WTC11 (cell line): ENCODE measurements around the gene DENR.

Experiments
- ATF1 ChIP-seq: sonication (generic); formaldehyde crosslinking; IDR thresholded peaks from 2 replicates; pipeline ENCODE4 v1.8.1; 2023; ENCODE audit warnings: mild to moderate bottlenecking, moderate library complexity, missing genetic modification reagents
- CREB1 ChIP-seq: sonication (generic); formaldehyde crosslinking; IDR thresholded peaks from 2 replicates; pipeline ENCODE4 v1.8.0; 2023; ENCODE audit warnings: mild to moderate bottlenecking, missing genetic modification reagents
- FOXJ3 ChIP-seq: sonication (generic); formaldehyde crosslinking; IDR thresholded peaks from 2 replicates; pipeline ENCODE4 v1.9.0; 2021; ENCODE audit warnings: missing genetic modification reagents, mild to moderate bottlenecking, borderline replicate concordance
- FOXK1 ChIP-seq: sonication (generic); formaldehyde crosslinking; IDR thresholded peaks from 2 replicates; pipeline ENCODE4 v1.8.0; 2022; ENCODE audit warnings: mild to moderate bottlenecking, moderate library complexity, missing genetic modification reagents
- NFATC4 ChIP-seq: fragments of 250-450 bp; sonication (Bioruptor Pico); IDR thresholded peaks from 2 replicates; pipeline ENCODE4 v1.9.0; 2021; ENCODE audit warnings: mild to moderate bottlenecking
- NFYB ChIP-seq: sonication (generic); formaldehyde crosslinking; conservative IDR thresholded peaks from 2 replicates; pipeline ENCODE4 v1.8.0; 2022; ENCODE audit warnings: low read depth, missing genetic modification reagents
- NR1H2 ChIP-seq: sonication (generic); formaldehyde crosslinking; IDR thresholded peaks from 2 replicates; pipeline ENCODE4 v1.9.0; 2021; ENCODE audit warnings: mild to moderate bottlenecking, moderate library complexity, missing genetic modification reagents
- NR3C1 ChIP-seq: sonication (generic); formaldehyde crosslinking; conservative IDR thresholded peaks from 2 replicates; pipeline ENCODE4 v1.8.1; 2023; ENCODE audit warnings: low read depth, mild to moderate bottlenecking, missing genetic modification reagents
- SMAD4 ChIP-seq: sonication (generic); formaldehyde crosslinking; IDR thresholded peaks from 2 replicates; pipeline ENCODE4 v1.8.0; 2022; ENCODE audit warnings: mild to moderate bottlenecking, missing genetic modification reagents
- ZNF317 ChIP-seq: sonication (generic); formaldehyde crosslinking; IDR thresholded peaks from 2 replicates; pipeline ENCODE4 v1.8.1; 2023; ENCODE audit warnings: low read depth, mild to moderate bottlenecking, moderate library complexity, missing genetic modification reagents, borderline replicate concordance
- TF ChIP-seq, protein P1 (sequence below): fragments of 200-600 bp; IDR thresholded peaks from 2 replicates; pipeline ENCODE4 v1.8.0; 2022; ENCODE audit warnings: antibody characterized with exemption
- TF ChIP-seq, protein P2 (sequence below): sonication (generic); formaldehyde crosslinking; IDR thresholded peaks from 2 replicates; pipeline ENCODE4 v1.8.1; 2023; ENCODE audit warnings: mild to moderate bottlenecking, missing genetic modification reagents
- TF ChIP-seq, protein P3 (sequence below): fragments of 250-450 bp; sonication (Bioruptor Pico); IDR thresholded peaks from 2 replicates; pipeline ENCODE4 v1.9.0; 2021; ENCODE audit warnings: moderate library complexity, mild to moderate bottlenecking, inconsistent platforms, borderline replicate concordance
- TF ChIP-seq, protein P4 (sequence below): sonication (generic); formaldehyde crosslinking; IDR thresholded peaks from 2 replicates; pipeline ENCODE4 v1.8.1; 2023; ENCODE audit warnings: mild to moderate bottlenecking, missing genetic modification reagents, borderline replicate concordance

DNA sequence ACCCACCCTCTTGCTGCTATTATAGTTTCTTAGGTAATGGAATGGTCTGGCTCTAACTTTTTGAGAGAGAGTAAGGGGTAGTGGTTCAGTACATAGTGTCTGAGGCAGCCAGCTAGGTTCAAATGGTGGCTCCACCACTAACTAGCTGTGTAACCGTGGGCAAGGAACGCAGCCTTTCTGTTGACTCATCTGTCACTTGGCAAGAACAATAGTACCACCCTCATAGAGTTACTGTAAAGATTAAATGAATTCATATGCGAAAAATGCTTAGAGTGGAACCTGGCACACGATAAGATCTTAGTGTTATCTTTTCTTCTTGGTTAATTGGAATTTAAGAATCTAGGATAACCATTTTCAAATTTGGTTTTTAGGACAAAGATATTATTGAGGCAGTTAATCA lies 35.8 kb downstream of the DENR start:
- TF ChIP-seq SMAD4, result no peak
- TF ChIP-seq FOXK1 (CRISPR knock-in tag), result no peak
- TF ChIP-seq, protein P1, sequence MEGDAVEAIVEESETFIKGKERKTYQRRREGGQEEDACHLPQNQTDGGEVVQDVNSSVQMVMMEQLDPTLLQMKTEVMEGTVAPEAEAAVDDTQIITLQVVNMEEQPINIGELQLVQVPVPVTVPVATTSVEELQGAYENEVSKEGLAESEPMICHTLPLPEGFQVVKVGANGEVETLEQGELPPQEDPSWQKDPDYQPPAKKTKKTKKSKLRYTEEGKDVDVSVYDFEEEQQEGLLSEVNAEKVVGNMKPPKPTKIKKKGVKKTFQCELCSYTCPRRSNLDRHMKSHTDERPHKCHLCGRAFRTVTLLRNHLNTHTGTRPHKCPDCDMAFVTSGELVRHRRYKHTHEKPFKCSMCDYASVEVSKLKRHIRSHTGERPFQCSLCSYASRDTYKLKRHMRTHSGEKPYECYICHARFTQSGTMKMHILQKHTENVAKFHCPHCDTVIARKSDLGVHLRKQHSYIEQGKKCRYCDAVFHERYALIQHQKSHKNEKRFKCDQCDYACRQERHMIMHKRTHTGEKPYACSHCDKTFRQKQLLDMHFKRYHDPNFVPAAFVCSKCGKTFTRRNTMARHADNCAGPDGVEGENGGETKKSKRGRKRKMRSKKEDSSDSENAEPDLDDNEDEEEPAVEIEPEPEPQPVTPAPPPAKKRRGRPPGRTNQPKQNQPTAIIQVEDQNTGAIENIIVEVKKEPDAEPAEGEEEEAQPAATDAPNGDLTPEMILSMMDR, result no peak
- TF ChIP-seq, protein P2, sequence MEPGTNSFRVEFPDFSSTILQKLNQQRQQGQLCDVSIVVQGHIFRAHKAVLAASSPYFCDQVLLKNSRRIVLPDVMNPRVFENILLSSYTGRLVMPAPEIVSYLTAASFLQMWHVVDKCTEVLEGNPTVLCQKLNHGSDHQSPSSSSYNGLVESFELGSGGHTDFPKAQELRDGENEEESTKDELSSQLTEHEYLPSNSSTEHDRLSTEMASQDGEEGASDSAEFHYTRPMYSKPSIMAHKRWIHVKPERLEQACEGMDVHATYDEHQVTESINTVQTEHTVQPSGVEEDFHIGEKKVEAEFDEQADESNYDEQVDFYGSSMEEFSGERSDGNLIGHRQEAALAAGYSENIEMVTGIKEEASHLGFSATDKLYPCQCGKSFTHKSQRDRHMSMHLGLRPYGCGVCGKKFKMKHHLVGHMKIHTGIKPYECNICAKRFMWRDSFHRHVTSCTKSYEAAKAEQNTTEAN (CRISPR knock-in tag), result no peak
- TF ChIP-seq NFYB (CRISPR knock-in tag), result no peak
- TF ChIP-seq NFATC4 (CRISPR knock-in tag), result no peak
- TF ChIP-seq, protein P3, sequence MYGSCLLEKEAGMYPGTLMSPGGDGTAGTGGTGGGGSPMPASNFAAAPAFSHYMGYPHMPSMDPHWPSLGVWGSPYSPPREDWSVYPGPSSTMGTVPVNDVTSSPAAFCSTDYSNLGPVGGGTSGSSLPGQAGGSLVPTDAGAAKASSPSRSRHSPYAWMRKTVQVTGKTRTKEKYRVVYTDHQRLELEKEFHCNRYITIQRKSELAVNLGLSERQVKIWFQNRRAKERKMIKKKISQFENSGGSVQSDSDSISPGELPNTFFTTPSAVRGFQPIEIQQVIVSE, result no peak
- no peak for TF ChIP-seq ZNF317 (CRISPR knock-in tag)
- no peak for TF ChIP-seq NR3C1
- no peak for TF ChIP-seq CREB1 (CRISPR knock-in tag)
- no peak for TF ChIP-seq FOXJ3 (CRISPR knock-in tag)
- TF ChIP-seq, protein P4, sequence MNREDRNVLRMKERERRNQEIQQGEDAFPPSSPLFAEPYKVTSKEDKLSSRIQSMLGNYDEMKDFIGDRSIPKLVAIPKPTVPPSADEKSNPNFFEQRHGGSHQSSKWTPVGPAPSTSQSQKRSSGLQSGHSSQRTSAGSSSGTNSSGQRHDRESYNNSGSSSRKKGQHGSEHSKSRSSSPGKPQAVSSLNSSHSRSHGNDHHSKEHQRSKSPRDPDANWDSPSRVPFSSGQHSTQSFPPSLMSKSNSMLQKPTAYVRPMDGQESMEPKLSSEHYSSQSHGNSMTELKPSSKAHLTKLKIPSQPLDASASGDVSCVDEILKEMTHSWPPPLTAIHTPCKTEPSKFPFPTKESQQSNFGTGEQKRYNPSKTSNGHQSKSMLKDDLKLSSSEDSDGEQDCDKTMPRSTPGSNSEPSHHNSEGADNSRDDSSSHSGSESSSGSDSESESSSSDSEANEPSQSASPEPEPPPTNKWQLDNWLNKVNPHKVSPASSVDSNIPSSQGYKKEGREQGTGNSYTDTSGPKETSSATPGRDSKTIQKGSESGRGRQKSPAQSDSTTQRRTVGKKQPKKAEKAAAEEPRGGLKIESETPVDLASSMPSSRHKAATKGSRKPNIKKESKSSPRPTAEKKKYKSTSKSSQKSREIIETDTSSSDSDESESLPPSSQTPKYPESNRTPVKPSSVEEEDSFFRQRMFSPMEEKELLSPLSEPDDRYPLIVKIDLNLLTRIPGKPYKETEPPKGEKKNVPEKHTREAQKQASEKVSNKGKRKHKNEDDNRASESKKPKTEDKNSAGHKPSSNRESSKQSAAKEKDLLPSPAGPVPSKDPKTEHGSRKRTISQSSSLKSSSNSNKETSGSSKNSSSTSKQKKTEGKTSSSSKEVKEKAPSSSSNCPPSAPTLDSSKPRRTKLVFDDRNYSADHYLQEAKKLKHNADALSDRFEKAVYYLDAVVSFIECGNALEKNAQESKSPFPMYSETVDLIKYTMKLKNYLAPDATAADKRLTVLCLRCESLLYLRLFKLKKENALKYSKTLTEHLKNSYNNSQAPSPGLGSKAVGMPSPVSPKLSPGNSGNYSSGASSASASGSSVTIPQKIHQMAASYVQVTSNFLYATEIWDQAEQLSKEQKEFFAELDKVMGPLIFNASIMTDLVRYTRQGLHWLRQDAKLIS, result no peak
- no peak for TF ChIP-seq ATF1 (CRISPR knock-in tag)
- TF ChIP-seq NR1H2 (CRISPR knock-in tag), result no peak
